Liver (tissue), 3 donors: ENCODE measurements around the gene PPARD.
A peak's percentile ranks its signal among the peaks of the same experiment; 100 is the strongest.

ENCODE experiments used
- CTCF ChIP-seq: fragments of 150-350 bp; IDR thresholded peaks from 2 replicates; pipeline ENCODE4 v1.5.1; 2017; ENCODE audit warnings: improper control_type of control experiment, low read depth, low read length; ENCODE audit not compliant: missing input control
- EGR1 ChIP-seq, 2 donors: IDR thresholded peaks; 2 replicates each; pipeline ENCODE4 v1.6.1; 2016 to 2018; ENCODE audit warnings: antibody characterized with exemption in 2 of 2, low read depth in 2 of 2
- donor health status: healthy.
- donor health status: healthy.

GRCh38 chr6:35297601-35298481, 44.5 kb upstream of the PPARD start, which contains the start of gene DEF6:
- TF ChIP-seq CTCF (peak; percentile 60), EGR1 (IDR thresholded peaks at IDR 0.05; ENCODE audit: low read depth in 2 of 2) (no peak)
